ENCODE results near the gene CABCOCO1. TPM values are rescaled to one million over a fixed set of nuclear protein-coding genes. Genes with fewer than 3 reads are reported as not detected.

Gene CABCOCO1, protein sequence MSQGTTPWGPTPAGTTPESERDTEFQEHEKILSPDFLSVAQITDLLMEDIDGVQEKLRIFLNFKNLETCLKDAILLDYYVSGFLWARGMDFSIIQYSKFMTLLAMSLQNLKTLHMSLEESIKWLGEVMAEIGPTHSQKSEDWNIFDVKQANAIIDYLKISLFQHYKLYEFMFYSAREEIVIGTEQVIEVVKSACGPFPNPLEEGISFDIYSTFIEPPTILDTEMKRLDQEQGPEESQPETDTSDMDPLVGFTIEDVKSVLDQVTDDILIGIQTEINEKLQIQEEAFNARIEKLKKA
- total RNA-seq: 10 to 100 TPM in 1 of 8 experiments, 1 to 10 TPM in 4, under 1 TPM in 3; 0.63 to 12.5 (median 1.3) TPM

DNA sequence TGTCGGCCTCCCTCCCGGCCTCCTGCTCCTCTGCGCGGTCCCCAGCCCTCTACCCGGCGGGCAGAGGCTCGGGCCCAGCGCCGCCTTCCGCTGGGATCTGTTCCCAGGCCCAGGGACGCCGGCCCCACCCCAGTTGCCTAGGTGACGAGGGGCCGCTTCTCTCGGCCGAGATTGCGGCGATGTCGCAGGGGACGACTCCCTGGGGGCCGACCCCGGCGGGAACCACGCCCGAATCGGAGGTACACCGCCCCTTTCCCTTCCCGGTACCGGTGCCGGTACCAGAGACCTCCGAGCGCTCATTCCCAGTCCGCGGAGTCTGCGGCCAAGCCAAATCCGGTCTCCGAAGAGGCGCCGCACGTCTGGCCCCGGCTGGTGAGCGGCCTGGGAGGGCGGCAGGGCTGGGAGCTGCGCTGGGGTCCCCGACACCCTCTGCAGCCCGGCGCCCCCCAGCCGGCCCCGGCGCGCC lies at the start of gene CABCOCO1:
Gene CABCOCO1 (plus strand): TSS at position 136 of the 466 bp plus-strand sequence. CDS start 44 bp downstream, at position 180.
- ATAC-seq (replicated peaks in 6 of 8): peak; percentile 98 to 100 (median 99)
- no peak within 1 kb of the TSS for H3K27ac ChIP-seq
- H3K4me1 ChIP-seq (replicated peaks in 1 of 2): peaks cover 4% of the 10 kb centered on the region in 2 donors
- in situ Hi-C loops (cut with MboI; ENCODE audit: low pct_unique_long_range_greater_than_20kb in 2 of 9, low sequenced_read_pairs in 9 of 9, unreplicated experiment in 9 of 9): no loop called here
- WGBS, 10 experiments: 0 to 10% (median 1%) methylated on average over 1 to 23 of the region's 51 CpGs; no CpG with 5 or more reads in 3 of the 10 experiments
- peak within 1 kb of the TSS; percentile 32 to 53 (median 46) for H3K4me3 ChIP-seq

DNA sequence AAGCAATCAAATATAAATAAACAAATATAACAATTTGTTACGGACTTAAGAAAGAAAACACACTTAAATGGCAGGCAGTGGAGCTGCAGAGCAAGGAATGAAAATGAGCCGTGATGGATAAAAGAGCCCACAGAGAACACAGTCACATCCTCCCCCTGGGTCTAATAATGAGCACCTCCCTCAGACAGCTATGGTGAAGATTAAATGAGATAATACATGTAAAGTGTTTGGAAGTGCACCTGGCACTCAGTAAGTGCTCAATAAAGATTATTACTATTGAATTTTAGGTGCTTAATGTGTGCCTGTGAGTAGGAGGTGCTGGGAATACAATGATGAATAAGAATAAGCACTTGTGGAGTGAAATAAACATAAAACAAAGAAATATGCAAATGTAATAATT lies 49.1 kb upstream of the CABCOCO1 start:
- H3K27ac ChIP-seq: no peak overlapping the region
- H3K4me1 ChIP-seq (replicated peaks in 1 of 2): peaks cover 0 to 22% of the 10 kb centered on the region in 2 donors
- no peak for ATAC-seq (replicated peaks in 6 of 8)
- in situ Hi-C loops (cut with MboI; ENCODE audit: low pct_unique_long_range_greater_than_20kb in 2 of 9, low sequenced_read_pairs in 9 of 9, unreplicated experiment in 9 of 9): no loop called here
- 85 to 100% (median 93%) methylated on average over 1 to 2 of the region's 2 CpGs; no CpG with 5 or more reads in 2 of the 10 experiments for WGBS, 10 experiments
- no peak overlapping the region for H3K4me3 ChIP-seq

DNA sequence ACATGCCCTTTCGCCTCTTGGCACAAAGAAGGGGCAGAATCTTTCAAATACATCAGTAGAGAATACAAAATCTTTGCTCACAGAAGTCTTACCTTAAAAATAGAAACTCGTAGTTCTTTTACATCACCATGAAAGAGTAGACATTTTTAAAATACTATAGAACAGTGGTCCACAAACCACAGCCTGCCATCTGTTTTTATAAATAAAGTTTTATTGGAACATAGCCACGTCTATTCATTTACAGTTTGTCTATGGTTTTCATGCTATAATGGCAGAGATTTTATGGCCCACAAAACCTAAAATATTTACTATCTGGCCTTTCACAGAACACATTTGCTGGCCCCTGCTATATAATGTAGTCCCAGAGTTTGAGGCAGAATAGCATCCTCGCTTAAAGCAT lies 46.1 kb upstream of the CABCOCO1 start:
- peaks cover 6 to 32% of the 10 kb centered on the region in 2 donors for H3K4me1 ChIP-seq (replicated peaks in 1 of 2)
- no peak for ATAC-seq (replicated peaks in 6 of 8)
- no peak overlapping the region for H3K27ac ChIP-seq
- no peak overlapping the region for H3K4me3 ChIP-seq
- in situ Hi-C loops (cut with MboI; ENCODE audit: low pct_unique_long_range_greater_than_20kb in 2 of 9, low sequenced_read_pairs in 9 of 9, unreplicated experiment in 9 of 9): no loop called here
- 30 to 100% (median 89%) methylated on average over 1 to 3 of the region's 4 CpGs for WGBS, 10 experiments

DNA sequence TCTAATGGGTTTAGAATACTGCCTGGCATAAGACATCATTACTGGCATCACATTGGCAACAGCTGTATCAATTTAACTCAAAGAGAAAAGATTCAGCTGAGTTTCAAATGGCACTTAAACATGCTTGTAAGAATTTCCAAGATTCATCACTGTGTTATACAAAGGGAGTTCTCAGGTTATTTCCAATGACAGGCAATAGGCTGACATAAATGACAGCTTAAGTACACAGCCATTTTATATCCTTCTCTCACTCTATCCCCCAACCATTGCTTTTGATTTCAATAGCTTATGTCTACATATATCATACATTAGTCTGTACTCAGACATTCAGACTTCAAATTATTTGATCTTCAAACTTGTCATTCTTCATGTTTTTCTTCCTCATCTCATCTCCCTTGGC lies 45.5 kb upstream of the CABCOCO1 start:
- ATAC-seq (replicated peaks in 6 of 8): no peak
- Histone ChIP-seq H3K4me1 (replicated peaks in 1 of 2) (peaks cover 7 to 32% of the 10 kb centered on the region in 2 donors), H3K4me3 (no peak overlapping the region), H3K27ac (no peak overlapping the region)
- in situ Hi-C loops (cut with MboI; ENCODE audit: low pct_unique_long_range_greater_than_20kb in 2 of 9, low sequenced_read_pairs in 9 of 9, unreplicated experiment in 9 of 9): no loop called here

DNA sequence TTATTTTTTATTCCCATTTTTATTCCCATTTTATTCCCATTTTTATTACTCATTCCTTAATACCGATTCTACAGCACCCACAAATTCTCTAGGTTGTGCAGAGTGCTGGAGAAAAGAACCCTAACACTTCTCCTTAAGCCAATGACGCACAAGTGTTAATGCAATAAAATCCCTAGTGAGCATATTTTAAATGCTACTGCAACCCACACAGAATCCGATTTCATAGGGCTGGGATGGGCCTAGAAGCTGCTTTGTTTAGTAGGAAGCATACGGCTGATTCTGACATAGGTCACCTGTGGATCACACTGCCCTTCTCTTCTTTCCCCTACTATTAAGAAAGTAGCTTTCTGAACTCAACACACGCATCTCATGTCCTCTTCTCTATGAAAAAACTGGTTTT lies 45.1 kb upstream of the CABCOCO1 start:
- WGBS, 10 experiments: 50 to 100% (median 88%) methylated on average over 2 to 5 of the region's 5 CpGs
- ATAC-seq (replicated peaks in 6 of 8): no peak
- Histone ChIP-seq H3K27ac (no peak overlapping the region), H3K4me1 (replicated peaks in 1 of 2) (peaks cover 7 to 32% of the 10 kb centered on the region in 2 donors), H3K4me3 (no peak overlapping the region)
- in situ Hi-C loops (cut with MboI; ENCODE audit: low pct_unique_long_range_greater_than_20kb in 2 of 9, low sequenced_read_pairs in 9 of 9, unreplicated experiment in 9 of 9): no loop called here

DNA sequence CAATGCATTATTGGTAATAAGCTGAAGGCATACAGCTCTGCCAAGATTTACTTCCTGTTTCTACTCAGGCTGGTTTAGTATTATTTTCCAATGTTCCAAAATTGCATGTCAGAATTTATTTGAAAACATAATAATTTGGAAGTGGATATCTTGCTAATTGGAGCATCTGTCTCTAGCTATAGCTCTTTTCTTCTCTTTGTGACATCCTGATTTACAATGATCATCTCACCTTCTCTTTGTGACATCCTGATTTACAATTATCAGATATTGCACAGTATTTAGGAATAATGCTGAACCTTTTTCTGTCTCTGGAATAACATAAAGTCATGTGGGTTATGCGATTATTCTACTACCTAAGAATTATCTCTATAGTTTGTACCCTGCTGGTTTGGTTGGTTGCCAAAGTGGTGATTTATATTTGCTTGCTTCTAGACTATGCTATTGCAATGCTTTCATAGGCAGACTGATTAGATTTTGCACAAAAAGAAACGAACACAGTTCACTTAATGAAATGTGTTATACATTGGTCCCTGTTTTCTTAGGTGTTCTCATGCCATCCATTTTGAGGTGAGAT lies 44.3 kb upstream of the CABCOCO1 start:
- H3K4me1 ChIP-seq (replicated peaks in 1 of 2): peaks cover 14 to 37% of the 10 kb centered on the region in 2 donors
- H3K4me3 ChIP-seq: no peak overlapping the region
- in situ Hi-C loops (cut with MboI; ENCODE audit: low pct_unique_long_range_greater_than_20kb in 2 of 9, low sequenced_read_pairs in 9 of 9, unreplicated experiment in 9 of 9): no loop called here
- ATAC-seq (replicated peaks in 6 of 8): peak in 5 of 8 experiments; percentile 40 to 80 (median 70)
- no peak overlapping the region for H3K27ac ChIP-seq
- WGBS, 10 experiments: 46 to 100% (median 80%) methylated on average over 1 to 2 of the region's 2 CpGs

DNA sequence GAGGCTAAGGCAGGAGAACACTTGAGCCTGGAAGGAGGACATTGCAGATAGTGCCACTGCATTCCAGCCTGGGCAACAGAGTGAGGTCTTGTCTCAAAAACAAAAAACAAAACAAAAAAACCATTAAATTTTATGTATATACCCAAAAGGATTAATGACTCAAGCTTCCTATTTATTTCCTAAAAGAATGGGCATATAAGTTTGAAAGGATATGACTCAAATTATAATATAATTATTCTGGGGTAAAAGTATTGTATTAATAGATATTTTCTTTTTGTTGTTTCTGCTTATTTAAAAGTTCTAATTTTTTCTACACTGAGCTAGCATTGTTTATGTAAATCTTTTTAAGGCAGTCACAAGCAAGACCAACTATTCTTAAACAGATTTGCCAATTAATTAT lies 42.2 kb upstream of the CABCOCO1 start:
- in situ Hi-C loops (cut with MboI; ENCODE audit: low pct_unique_long_range_greater_than_20kb in 2 of 9, low sequenced_read_pairs in 9 of 9, unreplicated experiment in 9 of 9): no loop called here
- ATAC-seq (replicated peaks in 6 of 8): no peak

DNA sequence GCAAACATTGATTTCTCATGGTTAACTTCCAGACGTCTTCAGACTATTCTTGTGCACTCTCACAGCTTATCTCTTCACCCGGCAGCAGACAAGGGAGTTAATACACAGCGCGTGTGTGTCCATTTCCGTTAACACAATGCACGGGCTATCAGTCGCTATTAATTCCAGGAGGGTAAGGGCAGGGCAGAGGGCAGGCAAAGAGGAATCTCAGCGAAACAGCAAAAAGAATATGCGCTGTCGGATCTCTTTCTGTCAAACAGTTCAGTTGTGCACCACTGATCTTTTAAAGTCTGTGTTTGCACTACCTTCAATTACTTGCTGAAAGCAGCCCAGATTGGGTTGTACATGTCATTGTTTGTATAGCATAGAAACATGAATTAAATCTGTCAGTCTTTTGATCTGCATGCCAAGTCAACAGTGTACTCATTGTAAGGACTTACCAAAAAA lies 41.1 kb upstream of the CABCOCO1 start:
- H3K27ac ChIP-seq: no peak overlapping the region
- ATAC-seq (replicated peaks in 6 of 8): peak in 5 of 8 experiments; percentile 58 to 80 (median 72)
- H3K4me1 ChIP-seq (replicated peaks in 1 of 2): peaks cover 21 to 42% of the 10 kb centered on the region in 2 donors
- H3K4me3 ChIP-seq: no peak overlapping the region
- in situ Hi-C loops (cut with MboI; ENCODE audit: low pct_unique_long_range_greater_than_20kb in 2 of 9, low sequenced_read_pairs in 9 of 9, unreplicated experiment in 9 of 9): no loop called here
- WGBS, 10 experiments: 0 to 93% (median 25%) methylated on average over 1 to 10 of the region's 10 CpGs; no CpG with 5 or more reads in 1 of the 10 experiments

More for the DNA sequence above, 42.2 kb upstream of the CABCOCO1 start:
- Histone ChIP-seq H3K4me1 (replicated peaks in 1 of 2) (peaks cover 21 to 42% of the 10 kb centered on the region in 2 donors), H3K4me3 (no peak overlapping the region), H3K27ac (no peak overlapping the region)

DNA sequence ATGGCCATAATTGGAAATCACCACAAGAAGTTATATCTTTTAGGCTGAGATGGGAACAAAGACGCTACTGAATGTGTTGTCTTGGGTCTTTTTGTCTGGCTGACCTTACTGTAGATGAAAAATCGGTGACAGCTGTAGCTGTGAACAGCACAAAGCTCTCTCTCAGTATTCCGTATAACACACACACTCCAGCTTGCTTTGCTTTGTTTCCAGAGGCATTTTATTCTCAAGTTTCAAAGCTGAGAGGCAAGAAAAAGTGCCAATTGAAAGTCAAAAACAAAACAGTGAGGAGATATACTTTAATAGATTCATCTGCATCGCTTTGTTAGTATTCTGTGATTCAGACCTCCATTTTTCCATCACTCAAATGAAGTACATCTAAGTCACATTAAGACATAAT lies 39.6 kb upstream of the CABCOCO1 start:
- H3K27ac ChIP-seq: no peak overlapping the region
- ATAC-seq (replicated peaks in 6 of 8): peak in 6 of 8 experiments; percentile 32 to 83 (median 74)
- WGBS, 10 experiments: 0 to 46% (median 30%) methylated on average over 1 to 4 of the region's 4 CpGs; no CpG with 5 or more reads in 1 of the 10 experiments
- peaks cover 21 to 39% of the 10 kb centered on the region in 2 donors for H3K4me1 ChIP-seq (replicated peaks in 1 of 2)
- in situ Hi-C loops (cut with MboI; ENCODE audit: low pct_unique_long_range_greater_than_20kb in 2 of 9, low sequenced_read_pairs in 9 of 9, unreplicated experiment in 9 of 9): no loop called here
- no peak overlapping the region for H3K4me3 ChIP-seq

DNA sequence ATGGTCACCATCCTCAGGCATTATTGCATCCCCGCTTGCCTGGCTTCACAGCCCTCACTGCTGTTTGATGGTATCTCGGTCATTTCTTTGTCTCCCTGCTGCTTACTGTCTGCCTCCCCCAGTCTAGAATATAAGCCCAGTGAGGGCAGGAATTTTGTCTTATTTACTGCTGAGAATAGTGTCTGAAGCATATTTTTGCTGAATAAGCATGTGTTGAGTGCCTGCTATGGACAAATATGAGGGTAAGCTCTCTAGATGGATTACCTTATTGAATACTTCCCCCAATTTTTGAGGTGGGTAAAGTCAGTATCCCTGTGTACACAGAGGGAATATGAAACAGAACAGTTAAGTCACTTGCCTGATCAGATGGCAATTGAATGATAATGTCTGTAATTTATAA lies 36.5 kb upstream of the CABCOCO1 start:
- ATAC-seq (replicated peaks in 6 of 8): no peak
- H3K4me3 ChIP-seq: no peak overlapping the region
- in situ Hi-C loops (cut with MboI; ENCODE audit: low pct_unique_long_range_greater_than_20kb in 2 of 9, low sequenced_read_pairs in 9 of 9, unreplicated experiment in 9 of 9): no loop called here
- 83 to 100% (median 100%) methylated on average over 1 to 2 of the region's 2 CpGs; no CpG with 5 or more reads in 4 of the 10 experiments for WGBS, 10 experiments
- peaks cover 18 to 33% of the 10 kb centered on the region in 2 donors for H3K4me1 ChIP-seq (replicated peaks in 1 of 2)
- H3K27ac ChIP-seq: no peak overlapping the region

DNA sequence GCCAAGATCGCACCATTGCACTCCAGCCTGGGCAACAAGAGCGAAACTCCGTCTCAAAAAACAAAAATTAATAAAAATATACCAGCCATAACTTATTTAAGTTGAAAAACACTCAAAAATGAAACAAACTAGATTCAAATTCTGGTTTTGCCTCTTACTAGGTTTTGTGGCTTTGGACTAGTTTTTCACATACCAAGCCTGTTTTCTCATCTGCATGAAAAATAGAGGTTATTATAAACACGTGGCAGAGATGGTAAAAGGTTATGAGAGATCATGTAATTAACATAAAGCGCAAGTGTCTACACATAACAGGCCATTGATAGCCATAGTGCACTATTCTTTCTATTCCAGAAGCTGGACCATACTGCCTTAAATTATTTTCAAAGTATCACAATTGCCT lies 35.5 kb upstream of the CABCOCO1 start:
- in situ Hi-C loops (cut with MboI; ENCODE audit: low pct_unique_long_range_greater_than_20kb in 2 of 9, low sequenced_read_pairs in 9 of 9, unreplicated experiment in 9 of 9): no loop called here
- Histone ChIP-seq H3K4me3 (no peak overlapping the region), H3K4me1 (replicated peaks in 1 of 2) (peaks cover 14 to 23% of the 10 kb centered on the region in 2 donors), H3K27ac (no peak overlapping the region)
- WGBS, 10 experiments: 50 to 100% (median 89%) methylated on average over 1 to 5 of the region's 5 CpGs; no CpG with 5 or more reads in 1 of the 10 experiments
- ATAC-seq (replicated peaks in 6 of 8): no peak

DNA sequence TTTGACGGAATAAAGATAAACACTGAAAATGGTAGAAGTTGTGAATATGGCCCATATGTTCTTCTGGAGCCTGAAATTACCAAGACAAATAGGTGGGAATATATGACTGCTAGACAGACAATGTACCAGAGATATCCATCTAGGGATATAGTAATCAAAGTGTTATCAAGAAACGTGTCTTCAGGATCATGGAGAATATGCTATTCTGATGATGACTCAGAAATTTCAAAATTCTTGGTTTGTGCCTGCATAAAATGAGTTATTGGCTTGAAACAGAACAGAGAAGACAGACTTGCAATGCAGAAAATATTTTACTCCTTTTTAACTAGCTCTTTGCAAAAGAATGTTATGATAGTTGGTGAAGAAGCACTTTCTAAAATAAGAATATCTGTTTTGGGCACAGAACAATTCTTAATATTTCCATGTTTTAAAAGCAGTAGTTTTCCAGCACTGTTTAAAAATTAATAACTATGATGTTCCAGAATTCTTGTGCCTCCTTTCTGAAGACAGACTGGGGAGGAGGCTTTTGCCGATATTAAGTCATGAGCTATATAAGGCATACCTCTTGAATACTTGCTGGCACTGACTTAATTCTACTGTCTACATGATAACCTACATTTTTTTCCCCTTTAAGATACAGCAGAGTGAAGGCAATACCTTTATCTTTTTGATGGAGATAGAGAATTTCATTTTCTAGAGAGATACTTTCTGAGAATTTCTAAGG lies 34.4 kb upstream of the CABCOCO1 start:
- peaks cover 8 to 12% of the 10 kb centered on the region in 2 donors for H3K4me1 ChIP-seq (replicated peaks in 1 of 2)
- 11 to 100% (median 78%) methylated on average over 1 to 3 of the region's 3 CpGs for WGBS, 10 experiments
- no peak overlapping the region for H3K27ac ChIP-seq
- in situ Hi-C loops (cut with MboI; ENCODE audit: low pct_unique_long_range_greater_than_20kb in 2 of 9, low sequenced_read_pairs in 9 of 9, unreplicated experiment in 9 of 9): no loop called here
- peak; percentile 22 to 55 (median 44) for ATAC-seq (replicated peaks in 6 of 8)
- H3K4me3 ChIP-seq: no peak overlapping the region
